HepG2 (cell line): ENCODE measurements around the gene AP4M1. TPM values are rescaled to one million over a fixed set of nuclear protein-coding genes. Genes with fewer than 3 reads are reported as not detected.

ENCODE experiments used
- CHCHD3 ChIP-seq: sonication (generic); formaldehyde crosslinking; IDR thresholded peaks from 2 replicates; pipeline ENCODE4 v1.8.0; 2022; ENCODE audit warnings: mild to moderate bottlenecking, missing genetic modification reagents, moderate library complexity
- DMAP1 ChIP-seq: IDR thresholded peaks from 2 replicates; pipeline ENCODE4 v1.6.1; 2016
- ETV6 ChIP-seq: sonication (generic); formaldehyde crosslinking; conservative IDR thresholded peaks from 2 replicates; pipeline ENCODE4 v1.4.0; 2020; ENCODE audit warnings: missing genetic modification reagents
- FOXK1 ChIP-seq: sonication (generic); formaldehyde crosslinking; IDR thresholded peaks from 2 replicates; pipeline ENCODE4 v1.4.0; 2020; ENCODE audit warnings: low read depth, missing genetic modification reagents, borderline replicate concordance
- GTF3A ChIP-seq: sonication (generic); formaldehyde crosslinking; conservative IDR thresholded peaks from 2 replicates; pipeline ENCODE4 v1.4.0; 2020; ENCODE audit warnings: mild to moderate bottlenecking, missing genetic modification reagents
- GZF1 ChIP-seq: sonication (generic); formaldehyde crosslinking; IDR thresholded peaks from 2 replicates; pipeline ENCODE4 v1.5.1; 2020; ENCODE audit warnings: mild to moderate bottlenecking, missing genetic modification reagents
- JUND ChIP-seq: sonication (generic); formaldehyde crosslinking; IDR thresholded peaks from 2 replicates; pipeline ENCODE4 v1.8.0; 2022; ENCODE audit warnings: mild to moderate bottlenecking, missing genetic modification reagents
- KLF15 ChIP-seq: sonication (generic); formaldehyde crosslinking; IDR thresholded peaks from 2 replicates; pipeline ENCODE4 v1.8.1; 2023; ENCODE audit warnings: borderline replicate concordance, mild to moderate bottlenecking, inconsistent platforms, missing genetic modification reagents, mixed read lengths
- KLF16 ChIP-seq, 2 experiments: sonication (generic) in 1 of 2; formaldehyde crosslinking in 1 of 2; IDR thresholded peaks; 2 replicates each; pipeline versions ENCODE4 v1.6.1 to v1.8.0; 2016 to 2023; ENCODE audit warnings: missing genetic modification reagents in 2 of 2, missing compliant biosample characterization in 1 of 2
- KLF9 ChIP-seq: IDR thresholded peaks from 2 replicates; pipeline ENCODE4 v1.6.1; 2016; ENCODE audit warnings: low read depth
- MED13 ChIP-seq: sonication (generic); formaldehyde crosslinking; IDR thresholded peaks from 2 replicates; pipeline ENCODE4 v1.5.0; 2020; ENCODE audit warnings: missing genetic modification reagents
- NFYC ChIP-seq: IDR thresholded peaks from 2 replicates; pipeline ENCODE4 v1.6.1; 2016; ENCODE audit warnings: missing genetic modification reagents, missing compliant biosample characterization
- NR2F1 ChIP-seq, 2 experiments: fragments of 450-650 bp in 1 of 2; formaldehyde crosslinking in 1 of 2; IDR thresholded peaks; 2 replicates each; pipeline versions ENCODE4 v1.5.0 to v1.6.1; 2016 to 2020; ENCODE audit warnings: mild to moderate bottlenecking in 1 of 2, missing compliant biosample characterization in 1 of 2, missing genetic modification reagents in 1 of 2, moderate library complexity in 1 of 2
- NR3C1 ChIP-seq: sonication (generic); formaldehyde crosslinking; IDR thresholded peaks from 2 replicates; pipeline ENCODE4 v1.4.0; 2020; ENCODE audit warnings: missing genetic modification reagents
- PHF21A ChIP-seq: sonication (generic); formaldehyde crosslinking; IDR thresholded peaks from 2 replicates; pipeline ENCODE4 v1.5.0; 2020; ENCODE audit warnings: mild to moderate bottlenecking, missing genetic modification reagents
- PHF8 ChIP-seq: sonication (generic); formaldehyde crosslinking; IDR thresholded peaks from 2 replicates; pipeline ENCODE4 v1.5.0; 2020; ENCODE audit warnings: missing genetic modification reagents
- SIN3B ChIP-seq: fragments of 150-350 bp; IDR thresholded peaks from 2 replicates; pipeline ENCODE4 v1.6.1; 2014; ENCODE audit warnings: low read length
- THAP11 ChIP-seq: IDR thresholded peaks from 2 replicates; pipeline ENCODE4 v1.6.1; 2016; ENCODE audit warnings: missing biosample characterization, missing genetic modification reagents
- ZFAT ChIP-seq: sonication (generic); formaldehyde crosslinking; conservative IDR thresholded peaks from 2 replicates; pipeline ENCODE4 v1.8.1; 2023; ENCODE audit warnings: missing genetic modification reagents, inconsistent platforms
- ZIK1 ChIP-seq: sonication (generic); formaldehyde crosslinking; IDR thresholded peaks from 2 replicates; pipeline ENCODE4 v1.5.0; 2020; ENCODE audit warnings: mild to moderate bottlenecking, low read depth, missing genetic modification reagents, borderline replicate concordance
- ZNF20 ChIP-seq: sonication (generic); formaldehyde crosslinking; IDR thresholded peaks from 2 replicates; pipeline ENCODE4 v1.4.0; 2020; ENCODE audit warnings: mild to moderate bottlenecking, moderate library complexity, missing genetic modification reagents
- ZNF256 ChIP-seq: sonication (generic); formaldehyde crosslinking; conservative IDR thresholded peaks from 2 replicates; pipeline ENCODE4 v1.4.0; 2020; ENCODE audit warnings: missing genetic modification reagents
- ZNF547 ChIP-seq: sonication (generic); formaldehyde crosslinking; IDR thresholded peaks from 2 replicates; pipeline ENCODE4 v1.5.1; 2020; ENCODE audit warnings: mild to moderate bottlenecking, missing genetic modification reagents
- ZNF761 ChIP-seq: sonication (generic); formaldehyde crosslinking; conservative IDR thresholded peaks from 2 replicates; pipeline ENCODE4 v1.4.0; 2020; ENCODE audit warnings: mild to moderate bottlenecking, missing genetic modification reagents
- ZSCAN25 ChIP-seq: sonication (generic); formaldehyde crosslinking; IDR thresholded peaks from 2 replicates; pipeline ENCODE4 v1.8.0; 2022; ENCODE audit warnings: mild to moderate bottlenecking, missing genetic modification reagents
- polyA plus RNA-seq, 8 experiments: library from polyadenylated mRNA; depleted of rRNA in 3 of 8; stranded (reverse) in 7 of 8; unstranded in 1 of 8; fragments of >200 nt; fragmentation: Illumina TruSeq in 4 of 8; extraction: Trizol in 4 of 8; gene quantifications; 2 replicates each; pipeline versions ENCODE4 v1.2.1 to v1.2.3, GENCODE V29; 2011 to 2016; ENCODE audit warnings: low read depth in 4 of 8, missing spikeins in 1 of 8, mixed read lengths in 1 of 8; ENCODE audit not compliant: insufficient read depth in 1 of 8
- total RNA-seq, 5 experiments: library from RNA; depleted of rRNA; stranded (reverse); fragments of >200 nt; fragmentation: Illumina TruSeq; extraction: Trizol; gene quantifications; 2 replicates each; pipeline ENCODE4 v1.2.3, GENCODE V29; 2016; ENCODE audit warnings: low read depth in 1 of 5
- TF ChIP-seq, protein P1 (sequence below): IDR thresholded peaks from 2 replicates; pipeline ENCODE4 v1.6.1; 2018; ENCODE audit warnings: missing genetic modification reagents, mild to moderate bottlenecking, missing compliant biosample characterization
- TF ChIP-seq, protein P2 (sequence below): sonication (generic); formaldehyde crosslinking; IDR thresholded peaks from 2 replicates; pipeline ENCODE4 v1.4.0; 2020; ENCODE audit warnings: missing genetic modification reagents

AP4M1 gene
- total and polyA plus RNA-seq, 2 of the 13 experiments (the other 11 are each of a cell fraction or from before 2014, with no cell fraction given), result 6.3 to 9.7 TPM

DNA sequence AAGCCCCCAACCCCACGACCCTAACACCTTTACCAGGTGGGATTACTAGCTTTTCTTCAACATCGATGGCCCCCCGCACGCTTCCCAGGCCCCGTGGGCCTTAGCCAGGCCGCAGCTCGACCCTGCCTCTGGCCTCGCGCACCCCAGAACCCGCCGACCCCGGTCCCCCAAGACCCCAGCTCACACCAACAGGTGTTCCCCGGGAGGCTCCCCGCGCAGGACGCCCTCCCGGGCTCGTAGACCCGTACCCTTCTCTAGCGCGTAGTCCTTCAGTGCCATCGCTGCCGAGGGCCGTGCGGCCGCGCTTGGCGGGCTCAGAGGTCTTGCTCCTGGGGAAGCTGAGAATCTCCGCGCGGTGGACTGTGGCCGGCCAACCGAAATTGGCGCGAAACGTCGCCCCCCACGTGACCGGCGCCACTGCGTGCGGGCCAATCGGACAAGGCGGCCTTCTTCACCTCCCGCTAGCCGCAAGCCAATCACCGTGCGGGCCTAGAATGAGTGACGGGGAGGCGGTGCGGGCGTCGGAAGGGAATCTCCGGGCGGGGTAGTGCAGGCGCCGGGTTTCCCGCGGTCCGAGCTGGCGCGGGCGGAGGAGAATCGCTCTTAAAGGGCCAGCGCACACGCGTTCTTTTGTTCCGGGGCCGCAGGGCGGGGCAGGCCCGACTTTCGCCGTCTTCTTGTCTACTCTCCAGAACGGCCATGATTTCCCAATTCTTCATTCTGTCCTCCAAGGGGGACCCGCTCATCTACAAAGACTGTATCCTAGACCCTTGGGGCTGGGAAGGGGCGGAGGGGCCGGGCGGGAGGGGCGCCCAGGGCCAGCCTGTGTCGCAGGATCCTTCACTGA lies at the start of gene AP4M1, which contains the start of gene MCM7 (continued):
- TF ChIP-seq KLF15 (CRISPR knock-in tag) (peak; percentile 47; the same call in 1 of the 2 replicates), GTF3A (no peak), NR2F1 (CRISPR knock-in tag; IDR thresholded peaks at IDR 0.05) (no peak), ETV6 (CRISPR knock-in tag) (peak; percentile 78; the same call in 1 of the 2 replicates), DMAP1 (peak; percentile 67; the same call in 1 of the 2 replicates), JUND (0 out of 2 replicates have a peak, but pooled peaks have one; percentile 29), THAP11 (CRISPR knock-in tag) (peak; percentile 74), ZNF547 (0 out of 2 replicates have a peak, but pooled peaks have one; percentile 34), ZNF761 (CRISPR knock-in tag) (no peak), ZIK1 (peak; percentile 33; the same call in 1 of the 2 replicates), SIN3B (peak; percentile 92), FOXK1 (CRISPR knock-in tag) (peak; percentile 56; the same call in 1 of the 2 replicates), KLF16 (CRISPR knock-in tag; IDR thresholded peaks at IDR 0.05) (peak in 1 of 2 experiments; percentile 50; a peak in 1 of 4 replicates), NR3C1 (CRISPR knock-in tag) (no peak), GZF1 (peak; percentile 77; the same call in 1 of the 2 replicates), ZNF20 (CRISPR knock-in tag) (no peak), MED13 (CRISPR knock-in tag) (0 out of 2 replicates have a peak, but pooled peaks have one; percentile 39), PHF21A (CRISPR knock-in tag) (peak; percentile 34; the same call in 1 of the 2 replicates), ZSCAN25 (CRISPR knock-in tag) (no peak), ZNF256 (no peak; the same call in 1 of the 2 replicates), ZFAT (CRISPR knock-in tag) (no peak), NFYC (CRISPR knock-in tag) (peak; percentile 95), KLF9 (CRISPR knock-in tag) (no peak), CHCHD3 (CRISPR knock-in tag) (0 out of 2 replicates have a peak, but pooled peaks have one; percentile 41), PHF8 (CRISPR knock-in tag) (peak; percentile 55)
- TF ChIP-seq, protein P1, sequence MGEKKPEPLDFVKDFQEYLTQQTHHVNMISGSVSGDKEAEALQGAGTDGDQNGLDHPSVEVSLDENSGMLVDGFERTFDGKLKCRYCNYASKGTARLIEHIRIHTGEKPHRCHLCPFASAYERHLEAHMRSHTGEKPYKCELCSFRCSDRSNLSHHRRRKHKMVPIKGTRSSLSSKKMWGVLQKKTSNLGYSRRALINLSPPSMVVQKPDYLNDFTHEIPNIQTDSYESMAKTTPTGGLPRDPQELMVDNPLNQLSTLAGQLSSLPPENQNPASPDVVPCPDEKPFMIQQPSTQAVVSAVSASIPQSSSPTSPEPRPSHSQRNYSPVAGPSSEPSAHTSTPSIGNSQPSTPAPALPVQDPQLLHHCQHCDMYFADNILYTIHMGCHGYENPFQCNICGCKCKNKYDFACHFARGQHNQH (CRISPR knock-in tag), result no peak
- TF ChIP-seq, protein P2, sequence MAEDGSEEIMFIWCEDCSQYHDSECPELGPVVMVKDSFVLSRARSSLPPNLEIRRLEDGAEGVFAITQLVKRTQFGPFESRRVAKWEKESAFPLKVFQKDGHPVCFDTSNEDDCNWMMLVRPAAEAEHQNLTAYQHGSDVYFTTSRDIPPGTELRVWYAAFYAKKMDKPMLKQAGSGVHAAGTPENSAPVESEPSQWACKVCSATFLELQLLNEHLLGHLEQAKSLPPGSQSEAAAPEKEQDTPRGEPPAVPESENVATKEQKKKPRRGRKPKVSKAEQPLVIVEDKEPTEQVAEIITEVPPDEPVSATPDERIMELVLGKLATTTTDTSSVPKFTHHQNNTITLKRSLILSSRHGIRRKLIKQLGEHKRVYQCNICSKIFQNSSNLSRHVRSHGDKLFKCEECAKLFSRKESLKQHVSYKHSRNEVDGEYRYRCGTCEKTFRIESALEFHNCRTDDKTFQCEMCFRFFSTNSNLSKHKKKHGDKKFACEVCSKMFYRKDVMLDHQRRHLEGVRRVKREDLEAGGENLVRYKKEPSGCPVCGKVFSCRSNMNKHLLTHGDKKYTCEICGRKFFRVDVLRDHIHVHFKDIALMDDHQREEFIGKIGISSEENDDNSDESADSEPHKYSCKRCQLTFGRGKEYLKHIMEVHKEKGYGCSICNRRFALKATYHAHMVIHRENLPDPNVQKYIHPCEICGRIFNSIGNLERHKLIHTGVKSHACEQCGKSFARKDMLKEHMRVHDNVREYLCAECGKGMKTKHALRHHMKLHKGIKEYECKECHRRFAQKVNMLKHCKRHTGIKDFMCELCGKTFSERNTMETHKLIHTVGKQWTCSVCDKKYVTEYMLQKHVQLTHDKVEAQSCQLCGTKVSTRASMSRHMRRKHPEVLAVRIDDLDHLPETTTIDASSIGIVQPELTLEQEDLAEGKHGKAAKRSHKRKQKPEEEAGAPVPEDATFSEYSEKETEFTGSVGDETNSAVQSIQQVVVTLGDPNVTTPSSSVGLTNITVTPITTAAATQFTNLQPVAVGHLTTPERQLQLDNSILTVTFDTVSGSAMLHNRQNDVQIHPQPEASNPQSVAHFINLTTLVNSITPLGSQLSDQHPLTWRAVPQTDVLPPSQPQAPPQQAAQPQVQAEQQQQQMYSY (CRISPR knock-in tag), result no peak; the same call in 1 of the 2 replicates
